ENCODE results near the gene KIF26B. TPM values are rescaled to one million over a fixed set of nuclear protein-coding genes. Genes with fewer than 3 reads are reported as not detected.

The KIF26B gene
- polyA plus RNA-seq, 1 donor, result 33.3 TPM

DNA sequence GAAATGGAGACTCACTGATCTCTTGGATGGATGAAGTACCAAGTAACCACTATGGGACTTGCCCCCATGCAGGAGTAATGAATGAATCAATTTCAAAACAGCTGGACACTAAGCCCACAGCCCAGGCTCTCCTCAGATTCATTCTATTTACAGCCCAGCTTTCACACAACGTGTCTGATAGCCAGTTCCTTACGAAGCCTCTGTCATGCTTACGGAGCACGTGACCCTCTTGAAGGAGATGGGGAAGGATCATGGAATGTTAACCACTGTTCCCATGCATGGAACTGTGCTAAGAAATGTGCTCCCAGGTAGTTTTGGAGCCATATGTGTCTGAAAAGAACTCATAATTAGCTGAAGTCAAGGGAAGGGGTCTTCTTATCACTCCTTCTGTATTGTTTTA, 124.1 kb downstream of the KIF26B start:
- DNase-seq, result no peak

DNA sequence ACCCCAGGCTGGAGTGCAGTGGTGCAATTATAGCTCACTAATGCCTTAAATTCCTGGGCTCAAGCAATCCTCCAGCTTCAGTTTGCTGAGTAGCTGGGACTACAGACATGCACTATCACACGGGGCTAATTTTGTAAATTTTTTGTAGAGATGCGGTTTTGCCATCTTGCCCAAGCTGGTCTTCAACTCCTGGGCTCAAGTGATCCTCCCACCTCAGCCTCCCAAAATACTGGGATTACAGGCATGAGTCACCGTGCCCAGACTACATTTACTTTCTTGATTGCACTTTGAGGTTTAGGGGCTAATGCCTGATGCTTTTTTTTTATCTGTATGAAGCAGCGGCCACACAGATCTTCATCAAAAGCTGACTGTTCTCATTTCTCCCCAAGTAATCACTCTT, 124.6 kb downstream of the KIF26B start:
- no peak for DNase-seq

DNA sequence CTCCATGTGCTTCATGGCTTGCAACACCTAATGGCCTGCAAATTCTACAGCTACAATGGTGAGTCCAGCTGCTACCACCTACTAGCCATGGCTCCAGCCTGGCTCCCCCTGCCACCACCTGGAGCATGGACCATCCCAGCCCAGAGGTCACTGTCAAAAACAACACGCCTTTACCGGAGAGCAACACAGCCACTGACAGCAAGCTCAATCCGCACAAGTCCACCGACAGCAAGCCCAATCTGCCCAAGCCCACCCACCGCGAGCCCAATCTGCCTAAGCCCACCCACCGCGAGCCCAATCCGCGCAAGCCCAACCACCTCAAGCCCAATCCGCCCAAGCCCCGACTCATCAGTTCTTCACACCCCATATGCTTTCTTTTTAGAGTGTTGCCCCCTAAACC, 128.2 kb downstream of the KIF26B start:
- DNase-seq, result no peak

DNA sequence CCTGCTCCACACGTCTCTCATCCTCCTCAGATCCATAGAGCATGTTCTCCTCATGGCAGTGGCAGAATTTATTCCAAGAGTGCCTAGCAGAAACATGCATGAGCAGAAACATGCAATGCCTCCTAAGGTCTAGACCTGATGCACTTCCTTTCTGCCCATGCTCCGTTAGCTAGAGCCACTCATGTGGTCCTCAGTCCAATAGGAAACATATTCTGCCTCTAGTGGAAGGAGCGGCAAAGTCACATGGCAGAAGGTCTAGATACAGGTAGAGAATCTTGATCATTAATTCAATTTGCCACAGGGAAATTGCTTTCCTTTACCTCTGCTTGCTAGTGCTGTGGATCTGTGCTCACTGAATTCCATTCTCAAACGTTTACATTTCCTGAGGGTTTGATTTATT, 130.4 kb downstream of the KIF26B start:
- DNase-seq, result no peak

DNA sequence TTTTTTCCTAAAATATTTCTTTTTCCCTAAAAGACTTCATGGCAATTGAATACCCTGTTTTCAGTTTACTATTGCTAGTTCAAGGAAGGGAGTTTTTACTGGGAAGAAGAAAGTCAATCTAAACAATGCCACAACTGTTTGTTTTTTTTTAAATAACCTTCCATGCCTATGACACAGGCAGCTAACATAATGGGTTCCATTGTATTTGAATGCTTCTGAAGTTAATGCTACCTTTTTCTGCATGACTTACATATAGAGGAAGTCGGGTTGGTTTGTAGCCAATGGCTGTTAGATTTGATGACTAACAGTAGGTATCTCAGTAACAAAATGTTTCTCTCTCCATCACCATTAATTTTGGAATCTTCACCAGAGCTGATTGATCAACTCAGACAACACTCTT, 134.0 kb downstream of the KIF26B start:
- DNase-seq, result no peak

DNA sequence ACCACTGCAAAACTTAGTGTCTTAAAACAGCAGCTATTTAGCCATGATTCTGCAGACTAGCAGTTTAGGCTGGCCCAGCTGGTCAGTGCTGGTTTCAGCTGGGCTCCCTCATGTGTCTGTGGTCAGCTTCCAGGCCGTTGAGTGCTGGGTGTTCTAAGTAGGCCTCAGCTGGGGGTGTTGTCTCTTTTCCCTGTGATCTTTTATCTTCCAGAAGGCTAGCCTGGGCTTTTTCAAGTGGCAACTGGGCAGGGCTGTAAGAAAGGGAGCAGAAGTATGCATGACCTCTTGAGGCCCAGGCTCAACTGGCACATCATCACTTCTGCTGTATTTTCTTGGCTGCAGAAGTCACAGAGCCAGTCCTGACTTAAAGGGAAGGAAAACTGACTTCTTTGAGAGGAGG, 136.1 kb downstream of the KIF26B start:
- no peak for DNase-seq

DNA sequence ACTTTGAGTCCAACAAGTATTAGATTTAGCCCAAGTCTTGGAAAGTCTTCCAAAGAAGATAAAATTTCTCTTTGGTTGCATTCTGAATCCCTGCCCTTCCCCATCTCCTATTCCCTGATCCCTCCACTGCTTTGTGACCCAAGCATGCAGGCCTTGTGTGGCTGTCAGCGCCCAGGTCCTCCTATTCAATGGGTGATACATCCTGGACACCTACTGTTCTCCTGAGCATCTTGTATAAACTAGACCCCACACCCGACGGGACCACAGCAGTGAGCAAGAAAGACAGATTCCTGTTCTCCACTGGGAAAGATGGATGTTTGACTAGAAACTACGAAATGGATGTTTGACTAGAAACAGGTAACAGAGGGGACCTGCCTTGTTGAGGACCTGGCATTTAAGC, 136.6 kb downstream of the KIF26B start:
- no peak for DNase-seq

DNA sequence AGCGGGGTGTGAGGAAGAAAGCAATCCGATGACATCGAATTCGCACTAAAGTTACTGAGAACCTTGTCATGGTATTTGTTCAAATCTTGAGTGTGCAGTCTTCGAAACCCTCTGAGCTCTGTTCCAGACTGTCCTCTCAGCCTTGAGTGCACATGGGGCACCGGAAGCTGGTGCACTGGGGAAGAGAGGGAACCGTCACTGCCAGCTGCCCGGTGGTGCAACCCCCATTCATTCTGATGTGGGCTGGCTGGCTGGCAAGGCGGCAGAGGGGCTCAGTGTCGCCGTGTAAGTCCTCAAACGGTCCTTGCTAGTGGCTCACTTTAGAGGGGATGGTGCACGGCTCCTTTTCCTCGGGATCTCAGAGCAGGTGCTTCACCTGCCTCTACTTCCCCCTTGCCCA, 137.4 kb downstream of the KIF26B start:
- no peak for DNase-seq

DNA sequence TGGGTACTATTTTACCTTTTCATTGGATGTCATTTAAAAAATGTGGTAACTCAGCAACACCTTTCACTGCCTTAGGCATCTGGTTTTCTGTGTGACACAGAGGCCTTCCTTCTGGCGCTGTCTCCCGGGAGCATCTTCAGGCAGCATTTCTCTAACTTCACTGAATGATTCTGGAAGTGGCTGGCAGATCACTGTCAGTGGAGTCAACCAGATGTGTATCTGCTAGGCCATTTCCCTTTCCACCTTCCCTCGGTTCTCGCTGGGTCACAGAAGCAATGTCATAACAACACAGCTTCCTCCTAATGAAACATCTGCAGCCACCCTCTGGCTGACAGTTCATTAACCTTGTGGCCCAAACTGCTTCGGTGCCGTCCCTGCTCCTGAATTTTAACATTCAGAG, 137.8 kb downstream of the KIF26B start:
- no peak for DNase-seq

DNA sequence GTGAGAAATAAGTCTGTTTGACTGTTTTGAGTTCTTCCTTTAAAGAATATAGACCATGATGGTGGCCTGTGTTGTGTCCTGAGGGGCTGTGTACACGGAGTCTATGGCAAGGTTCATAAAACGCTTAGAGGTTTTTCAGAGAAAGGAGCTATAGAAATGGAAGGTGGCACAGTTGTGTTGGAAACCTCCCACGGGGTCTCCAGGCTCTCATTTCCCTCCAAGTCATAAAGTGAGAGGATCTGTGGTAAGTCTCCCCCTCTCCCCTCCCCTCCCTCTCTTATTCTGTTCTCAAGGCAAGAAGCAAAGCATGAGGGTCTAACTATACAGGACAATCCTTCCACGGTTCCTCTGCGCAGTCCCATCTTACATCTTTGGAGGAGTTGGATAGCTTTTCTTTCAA, 139.2 kb downstream of the KIF26B start:
- no peak for DNase-seq

DNA sequence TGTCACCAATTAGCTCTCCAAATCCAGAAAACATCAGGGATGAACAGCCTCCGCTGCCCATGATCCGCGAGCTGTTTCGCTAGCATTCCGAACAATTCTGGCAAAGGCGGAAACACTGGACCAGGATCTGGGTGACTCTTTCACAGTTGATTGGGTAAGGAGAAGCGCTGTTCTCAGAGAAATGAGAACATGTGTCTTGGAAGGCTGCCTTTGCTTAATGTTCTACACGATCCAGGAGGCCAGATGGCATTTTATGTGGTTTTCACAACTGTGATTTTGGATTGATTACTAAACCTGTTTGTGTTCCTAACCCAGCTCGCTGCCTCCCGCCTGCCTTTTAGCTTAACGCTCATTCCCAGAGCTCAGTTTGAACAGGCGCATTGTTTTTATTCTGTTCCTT, 144.0 kb downstream of the KIF26B start:
- DNase-seq, result no peak

DNA sequence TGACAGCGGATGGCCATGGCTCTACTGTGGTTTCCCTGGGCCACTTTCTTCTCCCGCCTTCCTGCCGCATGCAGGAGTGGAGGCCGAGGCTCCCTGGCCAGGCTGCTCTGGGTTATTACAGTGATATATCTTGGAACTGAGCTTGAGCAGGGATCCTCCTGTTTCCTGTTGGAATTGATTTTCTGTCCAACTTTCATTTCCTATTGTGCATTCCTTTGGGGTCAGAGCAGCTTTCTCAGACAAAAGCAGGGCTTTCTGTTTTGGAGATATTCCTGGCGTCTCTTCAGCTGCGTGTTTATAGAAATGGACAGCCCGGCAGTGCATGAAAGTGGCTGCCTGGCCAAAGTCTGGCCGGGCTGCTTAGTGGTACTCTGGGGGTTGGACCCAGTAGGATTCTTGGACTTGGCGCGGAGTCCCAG, 146.4 kb downstream of the KIF26B start:
- DNase-seq, result no peak

DNA sequence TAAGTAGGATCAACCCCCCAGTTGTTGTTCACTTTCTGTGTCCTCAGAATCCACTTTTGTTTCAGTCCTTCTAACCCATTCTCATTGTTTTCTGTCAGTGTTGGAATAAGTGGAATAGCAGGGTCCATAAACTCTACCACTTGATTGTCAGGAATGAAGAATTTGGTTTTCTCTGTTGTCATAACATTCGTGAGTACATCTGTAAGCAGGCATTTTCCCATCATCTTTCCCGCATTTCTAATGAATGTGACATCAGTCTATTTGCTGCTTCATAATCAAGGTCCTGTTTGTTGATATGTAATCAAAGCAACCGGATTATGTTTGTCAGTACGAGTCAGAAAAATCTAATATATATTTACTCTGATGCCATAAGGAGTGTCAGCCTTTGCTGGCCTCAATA, 147.1 kb downstream of the KIF26B start:
- no peak for DNase-seq

DNA sequence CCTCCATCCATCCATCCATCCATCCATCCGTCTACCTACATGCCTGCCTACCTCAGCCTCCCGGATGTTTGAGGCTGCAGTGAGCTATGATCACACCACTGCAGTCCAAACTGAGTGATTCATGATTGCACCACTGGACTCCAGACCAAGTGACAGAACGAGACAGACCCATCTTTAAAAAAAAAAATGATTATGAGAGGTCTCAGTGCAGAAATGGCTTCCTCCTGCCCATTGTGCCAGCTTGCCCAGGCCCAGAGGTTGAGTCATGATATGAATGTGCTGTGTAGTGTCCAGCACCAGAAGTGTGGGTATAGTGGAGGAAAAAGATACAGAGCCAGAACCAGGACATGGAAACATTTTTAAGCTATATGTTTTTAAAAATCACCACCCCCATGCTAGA, 149.9 kb downstream of the KIF26B start:
- no peak for DNase-seq

DNA sequence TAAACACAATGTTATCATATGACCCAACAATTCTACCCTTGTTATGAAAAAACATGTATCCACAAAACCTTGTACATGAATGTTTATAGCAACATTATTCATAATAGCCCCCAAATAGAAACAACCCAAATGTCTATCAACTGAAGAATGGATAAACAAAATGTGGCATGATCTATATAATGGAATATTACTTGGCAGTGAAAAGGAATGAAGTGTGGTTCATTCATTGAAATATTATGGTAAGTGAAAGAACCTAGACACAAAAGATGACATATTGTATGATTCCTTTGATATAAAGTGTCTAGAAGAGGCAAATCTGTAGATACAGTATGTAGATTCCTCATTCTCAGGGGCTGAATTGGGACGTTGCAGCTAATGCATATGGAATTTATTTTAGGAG, 151.2 kb downstream of the KIF26B start:
- DNase-seq, result no peak

DNA sequence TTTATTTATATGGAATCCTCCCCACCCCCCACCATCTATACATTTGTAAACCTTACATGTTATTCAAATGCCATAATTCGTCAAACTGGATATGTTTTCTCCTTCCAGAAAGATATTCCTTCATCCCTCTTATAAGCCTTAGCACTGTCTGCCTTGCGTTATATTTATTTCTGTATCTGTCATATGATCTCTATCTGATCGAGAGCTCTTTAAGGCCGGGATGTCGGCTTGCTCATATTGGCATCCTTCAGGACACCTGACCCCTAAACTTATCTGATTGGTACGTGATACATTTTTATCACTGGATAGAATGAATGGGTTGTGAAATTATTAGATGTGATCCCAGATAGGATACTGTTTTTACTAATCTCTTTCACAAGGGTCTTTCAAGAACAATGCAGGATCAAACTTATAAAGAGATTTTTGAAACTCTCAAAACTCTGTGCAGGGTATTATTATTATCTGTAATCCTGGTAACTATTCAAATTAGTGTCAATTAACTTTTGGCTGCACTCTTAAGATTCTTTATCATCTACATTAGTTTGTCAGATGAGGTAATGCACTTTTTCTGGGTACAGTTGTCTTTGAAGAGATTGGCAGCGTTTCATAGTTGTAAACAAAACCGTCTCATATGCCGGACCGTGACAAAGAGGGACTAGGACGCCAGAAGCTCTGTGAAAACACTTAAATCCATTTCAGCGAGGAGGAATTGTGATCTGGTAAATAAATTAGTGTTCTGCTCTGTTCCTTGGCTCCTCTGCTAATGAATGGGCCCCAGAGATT, 152.0 kb downstream of the KIF26B start:
- no peak for DNase-seq

DNA sequence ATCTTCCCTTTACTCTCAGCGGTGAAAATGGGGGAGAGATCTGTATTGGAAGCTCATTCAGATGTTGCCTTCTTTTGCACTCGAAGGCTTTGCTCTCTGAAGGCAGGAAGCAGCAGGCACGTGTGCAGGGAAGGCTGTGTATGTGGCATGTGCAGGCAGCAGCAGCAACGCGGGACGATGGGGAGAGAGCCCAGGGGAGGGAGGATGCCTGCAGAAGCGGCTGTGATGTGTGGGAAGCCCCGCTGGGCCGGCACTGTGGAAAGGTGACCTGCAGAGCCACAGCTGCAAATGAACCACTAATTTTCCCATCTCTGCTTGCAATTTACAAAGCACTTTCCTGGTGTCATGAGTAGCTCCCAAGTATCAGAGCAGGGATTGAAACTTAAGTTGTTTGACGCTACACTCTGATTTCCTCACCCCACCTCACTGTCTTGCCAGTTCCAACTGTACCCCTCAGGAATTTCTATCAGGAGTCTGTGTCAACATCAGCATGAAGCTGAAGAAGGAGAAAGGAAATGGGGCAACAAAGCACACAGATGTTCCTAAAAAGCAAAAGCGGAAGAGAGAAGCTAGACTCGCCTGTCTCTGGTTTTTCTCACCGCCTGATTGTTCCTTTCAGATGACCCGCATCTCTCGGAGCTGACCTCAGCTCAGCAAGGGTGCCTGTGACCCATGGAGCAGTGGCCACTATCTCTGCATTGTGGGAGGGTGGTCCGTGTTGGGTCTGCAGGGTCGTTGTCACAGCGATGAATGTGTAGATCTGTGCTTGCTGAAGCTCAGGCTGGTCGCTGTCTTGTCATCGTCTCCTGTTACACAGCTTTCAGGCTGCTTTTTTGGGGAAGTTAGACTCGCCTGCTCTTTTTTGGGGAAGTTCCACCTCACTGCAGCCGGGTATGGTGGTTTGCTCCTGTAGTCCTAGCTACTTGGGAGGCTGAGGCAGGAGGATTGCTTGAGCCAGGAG, 156.1 kb downstream of the KIF26B start:
- no peak for DNase-seq

DNA sequence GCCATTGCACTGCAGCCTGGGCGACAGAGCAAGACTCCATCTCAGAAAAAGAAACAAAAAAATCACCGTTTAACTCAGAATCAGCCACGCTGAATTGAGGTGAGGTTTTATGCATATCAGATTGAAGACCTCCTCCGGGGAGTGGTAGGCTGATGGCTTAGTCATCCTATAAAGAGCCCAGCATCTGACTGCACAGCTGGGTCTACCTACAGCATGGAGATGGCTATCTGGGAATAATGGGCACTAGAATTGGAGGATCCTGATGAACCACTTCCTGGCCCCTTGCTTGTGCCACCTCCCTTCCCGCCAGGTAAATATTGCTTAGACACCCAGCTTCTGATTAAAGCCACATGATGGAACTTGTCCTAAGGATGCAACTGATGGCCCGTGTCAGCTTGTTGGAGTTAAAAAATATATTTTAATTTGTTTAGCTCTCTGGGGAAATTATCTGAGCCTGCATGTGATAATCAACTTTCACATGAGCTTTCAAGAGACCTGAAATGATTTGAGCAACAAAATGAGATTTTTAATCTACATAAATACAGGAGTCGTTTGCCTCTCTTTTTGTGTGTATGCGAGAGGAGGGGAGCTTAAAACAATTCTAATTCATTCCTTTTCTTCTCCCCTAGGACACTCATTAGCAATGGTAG, 157.2 kb downstream of the KIF26B start:
- no peak for DNase-seq

DNA sequence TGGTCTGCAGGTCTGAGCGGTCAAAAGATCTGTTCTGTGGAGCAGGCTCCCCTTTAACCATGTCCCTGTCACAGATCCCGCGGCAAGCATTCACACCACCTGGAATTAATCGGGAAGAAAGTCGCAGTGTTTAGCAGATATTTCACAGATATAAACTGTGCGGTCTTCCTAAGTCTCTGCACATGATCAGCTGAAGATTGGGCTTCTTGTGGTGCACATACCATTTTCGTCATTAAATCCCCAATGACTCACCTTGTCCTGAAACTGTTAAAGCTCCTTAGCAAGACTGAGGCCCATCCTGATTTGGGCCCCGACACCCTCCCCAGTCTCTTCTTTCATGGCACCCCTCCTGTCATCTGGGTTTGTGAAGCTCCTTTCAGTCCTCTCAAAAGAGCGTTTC, 158.8 kb downstream of the KIF26B start:
- DNase-seq, result no peak

DNA sequence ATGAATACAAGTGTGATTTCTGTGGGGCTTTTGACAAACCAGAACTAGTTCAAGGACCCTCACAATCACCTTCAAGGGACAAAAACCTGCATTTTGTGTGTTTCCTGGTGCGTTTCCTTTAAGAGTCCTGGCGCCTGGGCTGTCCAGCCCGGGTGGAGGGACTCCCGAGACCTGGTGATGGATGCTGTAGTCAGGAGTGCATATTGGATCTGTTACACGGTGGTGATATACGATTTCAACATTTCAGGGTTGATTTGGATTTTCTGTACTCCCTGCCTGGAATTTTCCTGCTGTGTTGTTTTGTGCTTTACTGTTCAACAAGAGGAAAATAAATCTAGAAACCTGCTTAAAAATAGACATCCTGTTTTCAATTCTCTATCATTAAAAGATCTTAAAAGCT, 162.0 kb downstream of the KIF26B start:
- no peak for DNase-seq

DNA sequence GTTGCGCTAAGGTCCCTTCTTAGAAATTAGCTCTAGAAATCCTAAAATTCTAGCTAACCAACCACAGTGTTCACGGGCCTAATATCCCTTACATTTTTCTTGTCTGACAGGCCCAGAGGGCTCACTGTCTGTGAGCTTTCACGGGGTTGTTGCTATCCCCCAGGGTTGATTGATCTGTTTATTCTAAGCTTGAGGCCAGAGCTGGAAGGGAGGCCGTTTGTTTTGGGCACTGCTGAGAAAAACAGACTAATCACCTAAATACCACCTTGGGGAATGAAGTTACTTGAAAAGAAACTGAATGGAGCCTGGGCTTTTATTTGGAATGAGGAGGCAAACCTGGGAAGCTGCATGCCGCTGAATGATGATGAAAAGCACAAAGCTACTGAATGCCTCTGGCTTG, 162.4 kb downstream of the KIF26B start:
- no peak for DNase-seq

DNA sequence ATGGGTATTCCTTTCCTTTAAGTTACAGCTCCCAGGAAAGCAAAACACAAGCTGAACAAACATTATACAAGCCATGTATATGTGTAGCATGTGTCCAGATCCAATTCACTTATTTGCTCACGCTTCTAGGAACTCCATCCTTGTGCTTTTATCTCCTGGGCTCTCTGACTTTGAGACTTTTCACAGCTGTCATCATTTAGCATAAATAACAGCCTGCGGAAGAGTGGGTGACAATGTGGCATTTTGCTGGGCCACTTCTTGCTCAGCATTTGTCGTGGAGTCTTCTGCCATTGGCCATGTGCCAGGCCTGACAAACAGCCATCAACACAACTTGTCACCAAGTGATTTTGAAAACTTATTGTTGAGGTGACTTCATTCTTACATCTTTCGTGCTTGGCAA, 164.3 kb downstream of the KIF26B start:
- no peak for DNase-seq

DNA sequence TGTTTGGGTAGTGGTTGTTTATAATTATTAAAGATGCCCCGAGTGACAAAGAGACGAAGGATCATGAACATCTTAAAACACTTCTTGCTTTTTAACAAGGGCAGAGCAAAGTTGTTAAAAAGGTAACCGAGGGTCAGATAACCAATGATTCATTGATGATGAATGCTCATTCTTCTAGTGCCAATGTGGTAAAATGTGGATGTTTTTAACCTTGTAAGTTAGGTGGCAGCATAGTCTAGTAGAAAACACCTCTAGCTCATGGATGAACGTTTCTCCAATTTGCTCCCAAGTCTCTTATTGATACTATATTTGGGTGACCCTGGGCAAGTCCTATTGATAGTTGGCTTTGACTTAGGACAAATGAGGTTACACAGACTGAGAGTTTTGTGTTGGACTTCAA, 167.9 kb downstream of the KIF26B start:
- no peak for DNase-seq
